ENCODE results near the gene TDRD1. TPM values are rescaled to one million over a fixed set of nuclear protein-coding genes. Genes with fewer than 3 reads are reported as not detected.

TDRD1 gene
- total RNA-seq, 1 donor from 2014 or later = 2.1 TPM

DNA sequence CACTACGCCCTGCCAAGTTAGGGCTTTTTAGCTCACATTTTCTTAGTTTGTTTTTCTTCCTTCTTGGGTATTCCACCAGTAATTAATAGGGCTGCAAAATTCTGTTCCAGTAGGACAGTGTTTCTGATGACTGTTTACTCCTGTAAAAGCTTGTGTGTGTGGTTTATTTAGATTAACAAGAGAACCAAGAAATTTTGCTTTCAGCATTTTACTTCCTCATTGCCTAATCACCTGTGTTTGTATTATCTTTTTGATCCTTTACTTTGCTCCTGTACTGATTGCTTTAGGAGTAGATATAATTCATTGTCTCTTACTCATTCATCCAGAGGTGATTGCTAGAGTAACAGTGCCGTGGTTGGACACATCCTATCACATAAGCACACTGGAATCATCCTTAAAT lies 27.7 kb downstream of the TDRD1 start:
- DNase-seq (ENCODE audit: low read depth) (peak; percentile 24), FAIRE-seq (no peak)
- no peaks in the 10 kb centered on the region for H3K36me3 ChIP-seq (ENCODE audit: control insufficient read depth, insufficient read depth, low read length)
- H3K4me3 ChIP-seq (ENCODE audit: low read depth, low read length) = no peak overlapping the region
- no peaks in the 10 kb centered on the region for H3K27me3 ChIP-seq (ENCODE audit: control insufficient read depth, insufficient read depth, low read length)
- TF ChIP-seq, protein P1, sequence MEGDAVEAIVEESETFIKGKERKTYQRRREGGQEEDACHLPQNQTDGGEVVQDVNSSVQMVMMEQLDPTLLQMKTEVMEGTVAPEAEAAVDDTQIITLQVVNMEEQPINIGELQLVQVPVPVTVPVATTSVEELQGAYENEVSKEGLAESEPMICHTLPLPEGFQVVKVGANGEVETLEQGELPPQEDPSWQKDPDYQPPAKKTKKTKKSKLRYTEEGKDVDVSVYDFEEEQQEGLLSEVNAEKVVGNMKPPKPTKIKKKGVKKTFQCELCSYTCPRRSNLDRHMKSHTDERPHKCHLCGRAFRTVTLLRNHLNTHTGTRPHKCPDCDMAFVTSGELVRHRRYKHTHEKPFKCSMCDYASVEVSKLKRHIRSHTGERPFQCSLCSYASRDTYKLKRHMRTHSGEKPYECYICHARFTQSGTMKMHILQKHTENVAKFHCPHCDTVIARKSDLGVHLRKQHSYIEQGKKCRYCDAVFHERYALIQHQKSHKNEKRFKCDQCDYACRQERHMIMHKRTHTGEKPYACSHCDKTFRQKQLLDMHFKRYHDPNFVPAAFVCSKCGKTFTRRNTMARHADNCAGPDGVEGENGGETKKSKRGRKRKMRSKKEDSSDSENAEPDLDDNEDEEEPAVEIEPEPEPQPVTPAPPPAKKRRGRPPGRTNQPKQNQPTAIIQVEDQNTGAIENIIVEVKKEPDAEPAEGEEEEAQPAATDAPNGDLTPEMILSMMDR (IDR thresholded peaks at IDR 0.05; ENCODE audit: insufficient read depth, low read length, severe bottlenecking) = no peak

DNA sequence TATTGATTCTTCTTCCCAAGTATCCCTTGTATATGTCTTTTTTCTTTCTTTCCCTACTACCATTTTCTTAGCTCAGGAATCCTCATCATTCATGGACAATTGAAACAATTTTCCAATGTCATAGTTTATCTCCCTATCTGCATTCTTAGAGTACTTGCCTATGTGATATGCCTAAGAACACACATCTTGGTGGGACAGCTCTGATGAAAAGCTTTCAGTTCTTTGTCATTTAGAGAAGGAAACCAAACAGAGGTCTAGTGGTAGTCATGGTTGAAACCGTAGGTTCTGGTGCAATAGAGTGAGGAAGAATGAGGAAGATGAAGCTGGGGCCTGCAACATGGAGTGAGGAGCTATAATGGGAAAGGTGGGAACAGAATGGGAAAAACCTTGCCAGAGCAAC lies 28.2 kb downstream of the TDRD1 start:
- TF ChIP-seq, protein P1 (IDR thresholded peaks at IDR 0.05; ENCODE audit: insufficient read depth, low read length, severe bottlenecking) = no peak
- Histone ChIP-seq H3K27me3 (ENCODE audit: control insufficient read depth, insufficient read depth, low read length) (no peaks in the 10 kb centered on the region), H3K4me3 (ENCODE audit: low read depth, low read length) (no peak overlapping the region), H3K36me3 (ENCODE audit: control insufficient read depth, insufficient read depth, low read length) (no peaks in the 10 kb centered on the region)
- FAIRE-seq (no peak), DNase-seq (ENCODE audit: low read depth) (no peak)

DNA sequence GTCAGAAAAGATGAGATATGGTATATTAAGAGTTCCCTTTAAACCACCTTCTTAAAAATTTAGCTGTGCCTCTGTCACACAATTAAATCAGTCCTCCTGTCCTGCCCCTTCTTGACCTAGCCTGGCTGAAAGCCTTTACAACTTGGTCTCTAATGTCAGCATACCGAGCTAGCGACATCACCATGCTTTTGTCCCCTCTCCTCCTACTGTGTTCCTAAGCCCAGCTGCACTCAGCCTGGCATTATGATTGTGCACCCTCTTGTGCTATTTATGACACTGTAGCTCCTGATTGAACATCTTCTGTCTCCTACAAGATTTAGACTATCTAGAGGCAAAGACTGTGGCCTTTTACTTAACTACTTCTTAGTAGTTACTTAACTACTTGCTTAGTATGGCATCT lies 29.2 kb downstream of the TDRD1 start:
- no peak for FAIRE-seq
- H3K27me3 ChIP-seq (ENCODE audit: control insufficient read depth, insufficient read depth, low read length) = no peaks in the 10 kb centered on the region
- no peaks in the 10 kb centered on the region for H3K36me3 ChIP-seq (ENCODE audit: control insufficient read depth, insufficient read depth, low read length)
- TF ChIP-seq, protein P1 (IDR thresholded peaks at IDR 0.05; ENCODE audit: insufficient read depth, low read length, severe bottlenecking) = no peak
- DNase-seq (ENCODE audit: low read depth) = no peak
- no peak overlapping the region for H3K4me3 ChIP-seq (ENCODE audit: low read depth, low read length)

DNA sequence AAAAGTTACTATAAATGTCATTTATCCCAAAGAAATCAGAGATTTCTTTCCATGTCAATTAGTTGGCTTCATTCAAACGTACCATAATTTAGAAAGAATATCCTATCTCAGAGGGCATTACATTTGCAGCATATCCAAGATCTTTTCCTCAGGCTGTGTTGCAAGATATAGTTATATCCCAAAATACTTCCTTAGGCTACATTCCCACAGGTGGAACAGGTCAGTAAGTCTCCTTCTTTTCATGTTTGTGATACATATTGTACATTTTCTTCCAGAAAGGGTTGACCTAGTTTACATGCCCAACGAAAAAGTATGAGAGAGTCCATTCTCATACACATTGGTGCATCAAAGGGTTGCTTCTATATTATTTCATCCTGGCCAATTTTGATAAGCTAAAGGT lies 33.0 kb downstream of the TDRD1 start:
- Histone ChIP-seq H3K27me3 (ENCODE audit: control insufficient read depth, insufficient read depth, low read length) (no peaks in the 10 kb centered on the region), H3K36me3 (ENCODE audit: control insufficient read depth, insufficient read depth, low read length) (no peaks in the 10 kb centered on the region), H3K4me3 (ENCODE audit: low read depth, low read length) (no peak overlapping the region)
- no peak for DNase-seq (ENCODE audit: low read depth)
- no peak for FAIRE-seq
- TF ChIP-seq, protein P1 (IDR thresholded peaks at IDR 0.05; ENCODE audit: insufficient read depth, low read length, severe bottlenecking) = no peak

DNA sequence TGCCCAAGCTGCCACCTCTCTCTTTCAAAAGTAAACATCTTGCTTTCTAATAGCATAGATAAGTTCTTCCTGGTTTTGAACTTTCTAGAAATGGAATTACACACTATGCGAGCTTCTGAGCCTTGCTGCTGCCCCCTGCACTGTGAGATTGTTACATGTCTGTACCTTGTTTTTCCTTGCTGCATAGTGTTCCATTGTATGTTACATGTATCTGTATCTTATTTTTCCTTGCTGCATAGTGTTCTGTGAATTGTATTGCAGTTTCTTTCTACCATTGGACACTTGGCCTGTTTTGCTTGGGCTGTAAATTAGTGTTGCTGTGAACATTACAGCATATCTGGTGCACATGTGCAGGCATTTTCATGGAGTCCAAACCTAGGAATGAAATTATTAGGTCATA lies 35.9 kb downstream of the TDRD1 start:
- TF ChIP-seq, protein P1 (IDR thresholded peaks at IDR 0.05; ENCODE audit: insufficient read depth, low read length, severe bottlenecking) = no peak
- no peak for FAIRE-seq

DNA sequence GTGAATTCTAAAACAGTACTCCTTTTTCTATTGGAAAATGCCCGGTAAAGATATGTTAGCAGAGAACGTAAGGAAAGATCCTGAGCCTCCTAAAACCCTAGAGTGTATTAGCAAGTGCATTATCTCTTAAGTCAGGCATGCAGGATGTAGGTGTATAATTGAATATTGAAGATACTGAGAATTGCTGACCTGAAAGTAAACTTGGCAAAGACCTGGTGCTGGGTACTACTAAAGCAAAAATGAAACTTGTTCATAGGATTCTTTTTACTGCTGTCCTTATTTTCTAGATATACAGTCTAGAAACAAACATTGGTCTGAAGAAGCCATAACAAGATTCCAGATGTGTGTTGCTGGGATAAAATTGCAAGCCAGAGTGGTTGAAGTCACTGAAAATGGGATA lies 41.1 kb downstream of the TDRD1 start:
- FAIRE-seq (no peak), DNase-seq (ENCODE audit: low read depth) (no peak)
- Histone ChIP-seq H3K27me3 (ENCODE audit: control insufficient read depth, insufficient read depth, low read length) (no peaks in the 10 kb centered on the region), H3K36me3 (ENCODE audit: control insufficient read depth, insufficient read depth, low read length) (no peaks in the 10 kb centered on the region), H3K4me3 (ENCODE audit: low read depth, low read length) (no peak overlapping the region)
- TF ChIP-seq, protein P1 (IDR thresholded peaks at IDR 0.05; ENCODE audit: insufficient read depth, low read length, severe bottlenecking) = no peak

More for the DNA sequence above, 35.9 kb downstream of the TDRD1 start:
- Histone ChIP-seq H3K27me3 (ENCODE audit: control insufficient read depth, insufficient read depth, low read length) (no peaks in the 10 kb centered on the region), H3K36me3 (ENCODE audit: control insufficient read depth, insufficient read depth, low read length) (no peaks in the 10 kb centered on the region), H3K4me3 (ENCODE audit: low read depth, low read length) (no peak overlapping the region)
- no peak for DNase-seq (ENCODE audit: low read depth)
